Peyer's patch (tissue), 4 donors: ENCODE data around the gene CRTAC1. TPM values are rescaled to one million over a fixed set of nuclear protein-coding genes. Genes with fewer than 3 reads are reported as not detected.
A peak's percentile ranks its signal among the peaks of the same experiment; 100 is the strongest.

ENCODE experiments used
- DNase-seq, 3 donors: peaks; one replicate each; pipeline ENCODE4 v3.0.0-alpha.2; 2017 to 2019
- H3K27ac ChIP-seq, 4 donors: fragments of 200-600 bp; sonication (generic); one replicate each; pipeline ENCODE4 v1.5.1; 2016 to 2019
- H3K27me3 ChIP-seq, 2 donors: fragments of 200-600 bp; sonication (generic); one replicate each; pipeline ENCODE4 v1.5.1; 2019
- H3K36me3 ChIP-seq, 3 donors: fragments of 200-600 bp; sonication (generic); one replicate each; pipeline ENCODE4 v1.5.1; 2016 to 2019
- H3K4me1 ChIP-seq, 4 donors: fragments of 200-600 bp; sonication (generic); one replicate each; pipeline ENCODE4 v1.5.1; 2016 to 2019
- H3K4me3 ChIP-seq, 4 donors: fragments of 200-600 bp; sonication (generic); 1 replicate in 3 of 4; 2 replicates in 1 of 4; pipeline ENCODE4 v1.5.1; 2016 to 2019; ENCODE audit warnings: mild to moderate bottlenecking in 1 of 4
- H3K9me3 ChIP-seq, 4 donors: fragments of 200-600 bp; sonication (generic); one replicate each; pipeline ENCODE4 v1.5.1; 2016 to 2019; ENCODE audit warnings: mild to moderate bottlenecking in 1 of 4
- POLR2A ChIP-seq, 2 donors: fragments of 450-650 bp; IDR thresholded peaks; one replicate each; pipeline ENCODE4 v1.5.1; 2017; ENCODE audit warnings: antibody characterized with exemption in 2 of 2, mild to moderate bottlenecking in 2 of 2, moderate library complexity in 2 of 2
- total RNA-seq, 4 donors: library from RNA; depleted of rRNA; stranded (reverse); fragments of >200 nt; gene quantifications; one replicate each; pipeline ENCODE4 v1.1.0, GENCODE V29; 2016
- TF ChIP-seq, protein P1 (sequence below), 6 experiments: fragments of 450-650 bp in 4 of 6; fragments of 200-600 bp in 2 of 6; sonication (generic) in 1 of 6; IDR thresholded peaks; one replicate each; pipeline ENCODE4 v1.5.1; 2017 to 2019; ENCODE audit warnings: antibody characterized with exemption in 6 of 6, mild to moderate bottlenecking in 3 of 6, moderate library complexity in 1 of 6

CRTAC1 gene
- total RNA-seq, 4 donors from 2014 or later = 0.53 TPM; not detected in 3

- H3K27ac ChIP-seq = no peak overlapping the region
- H3K36me3 ChIP-seq = no peaks in the 10 kb centered on the region
- no peaks in the 10 kb centered on the region for H3K4me1 ChIP-seq
- no peaks in the 10 kb centered on the region for H3K27me3 ChIP-seq
- DNase-seq = no peak
- H3K4me3 ChIP-seq = no peak overlapping the region
- no peaks in the 10 kb centered on the region for H3K9me3 ChIP-seq
- TF ChIP-seq, protein P1, sequence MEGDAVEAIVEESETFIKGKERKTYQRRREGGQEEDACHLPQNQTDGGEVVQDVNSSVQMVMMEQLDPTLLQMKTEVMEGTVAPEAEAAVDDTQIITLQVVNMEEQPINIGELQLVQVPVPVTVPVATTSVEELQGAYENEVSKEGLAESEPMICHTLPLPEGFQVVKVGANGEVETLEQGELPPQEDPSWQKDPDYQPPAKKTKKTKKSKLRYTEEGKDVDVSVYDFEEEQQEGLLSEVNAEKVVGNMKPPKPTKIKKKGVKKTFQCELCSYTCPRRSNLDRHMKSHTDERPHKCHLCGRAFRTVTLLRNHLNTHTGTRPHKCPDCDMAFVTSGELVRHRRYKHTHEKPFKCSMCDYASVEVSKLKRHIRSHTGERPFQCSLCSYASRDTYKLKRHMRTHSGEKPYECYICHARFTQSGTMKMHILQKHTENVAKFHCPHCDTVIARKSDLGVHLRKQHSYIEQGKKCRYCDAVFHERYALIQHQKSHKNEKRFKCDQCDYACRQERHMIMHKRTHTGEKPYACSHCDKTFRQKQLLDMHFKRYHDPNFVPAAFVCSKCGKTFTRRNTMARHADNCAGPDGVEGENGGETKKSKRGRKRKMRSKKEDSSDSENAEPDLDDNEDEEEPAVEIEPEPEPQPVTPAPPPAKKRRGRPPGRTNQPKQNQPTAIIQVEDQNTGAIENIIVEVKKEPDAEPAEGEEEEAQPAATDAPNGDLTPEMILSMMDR (IDR thresholded peaks at IDR 0.05) = no peak
- TF ChIP-seq POLR2A (IDR thresholded peaks at IDR 0.05) = no peak
These were observed 192.3 kb downstream of the CRTAC1 start for GRCh38 chr10:97838091-97838490.

GRCh38 chr10:97836446-97836845 lies 194.0 kb downstream of the CRTAC1 start:
- no peaks in the 10 kb centered on the region for H3K27me3 ChIP-seq
- no peak overlapping the region for H3K27ac ChIP-seq
- DNase-seq = no peak
- no peaks in the 10 kb centered on the region for H3K9me3 ChIP-seq
- H3K36me3 ChIP-seq = no peaks in the 10 kb centered on the region
- no peaks in the 10 kb centered on the region for H3K4me1 ChIP-seq
- H3K4me3 ChIP-seq = no peak overlapping the region
- no peak for TF ChIP-seq POLR2A (IDR thresholded peaks at IDR 0.05)
- TF ChIP-seq, protein P1 (IDR thresholded peaks at IDR 0.05) = no peak

- Histone ChIP-seq H3K4me3 (no peak overlapping the region), H3K4me1 (no peaks in the 10 kb centered on the region), H3K27me3 (no peaks in the 10 kb centered on the region), H3K36me3 (no peaks in the 10 kb centered on the region), H3K9me3 (no peaks in the 10 kb centered on the region), H3K27ac (no peak overlapping the region)
- no peak for TF ChIP-seq POLR2A (IDR thresholded peaks at IDR 0.05)
- TF ChIP-seq, protein P1 (IDR thresholded peaks at IDR 0.05) = no peak
- DNase-seq = peak in 1 of 3 donors; percentile 7
These were observed 199.2 kb downstream of the CRTAC1 start for GRCh38 chr10:97831259-97831658.

GRCh38 chr10:97830064-97830463 lies 200.4 kb downstream of the CRTAC1 start:
- Histone ChIP-seq H3K4me3 (no peak overlapping the region), H3K4me1 (no peaks in the 10 kb centered on the region), H3K9me3 (no peaks in the 10 kb centered on the region), H3K27me3 (no peaks in the 10 kb centered on the region), H3K36me3 (no peaks in the 10 kb centered on the region), H3K27ac (no peak overlapping the region)
- peak in 1 of 3 donors; percentile 8 for DNase-seq
- TF ChIP-seq, protein P1 (IDR thresholded peaks at IDR 0.05) = no peak
- no peak for TF ChIP-seq POLR2A (IDR thresholded peaks at IDR 0.05)

- no peaks in the 10 kb centered on the region for H3K36me3 ChIP-seq
- no peak overlapping the region for H3K4me3 ChIP-seq
- no peaks in the 10 kb centered on the region for H3K27me3 ChIP-seq
- DNase-seq = no peak
- no peaks in the 10 kb centered on the region for H3K4me1 ChIP-seq
- H3K27ac ChIP-seq = no peak overlapping the region
- no peaks in the 10 kb centered on the region for H3K9me3 ChIP-seq
- TF ChIP-seq POLR2A (IDR thresholded peaks at IDR 0.05) = no peak
- TF ChIP-seq, protein P1 (IDR thresholded peaks at IDR 0.05) = no peak
These were observed 201.7 kb downstream of the CRTAC1 start for GRCh38 chr10:97828721-97829120.

DNA sequence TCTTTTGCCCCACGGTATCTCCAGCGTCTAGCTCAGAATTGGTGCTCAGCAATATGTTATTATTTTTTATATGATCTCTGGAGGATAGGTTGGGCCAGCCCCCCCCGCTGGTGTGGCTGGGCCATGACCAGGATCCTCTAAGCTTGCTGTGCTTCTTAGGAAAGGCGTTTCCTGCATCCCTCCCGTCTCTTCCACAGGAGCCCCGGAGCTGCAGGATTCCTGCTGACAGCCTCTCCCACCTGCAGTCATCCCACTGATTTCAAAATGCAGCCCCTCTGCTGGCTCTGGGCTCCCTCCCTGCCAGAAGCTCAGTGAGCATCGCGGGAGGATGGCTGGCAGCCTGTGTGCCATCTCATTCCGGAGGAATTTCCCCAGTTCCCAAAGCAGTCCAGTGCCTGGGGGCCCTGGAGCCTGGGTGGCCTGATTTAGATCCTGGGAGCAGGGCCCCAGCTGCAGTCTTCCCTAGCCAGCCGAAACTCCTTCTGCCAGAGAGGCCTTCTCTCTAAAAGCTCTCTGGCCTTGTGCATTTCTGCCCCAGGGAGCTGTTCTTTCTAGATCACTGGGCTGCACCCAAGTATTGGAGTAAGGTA lies 202.6 kb downstream of the CRTAC1 start:
- Histone ChIP-seq H3K27me3 (no peaks in the 10 kb centered on the region), H3K27ac (no peak overlapping the region), H3K36me3 (no peaks in the 10 kb centered on the region), H3K4me1 (no peaks in the 10 kb centered on the region), H3K4me3 (no peak overlapping the region), H3K9me3 (no peaks in the 10 kb centered on the region)
- TF ChIP-seq, protein P1 (IDR thresholded peaks at IDR 0.05) = no peak
- TF ChIP-seq POLR2A (IDR thresholded peaks at IDR 0.05) = no peak
- peak in 1 of 3 donors; percentile 27 for DNase-seq
